ENCODE data around the gene ARFGEF3.

ARFGEF3 gene

DNA sequence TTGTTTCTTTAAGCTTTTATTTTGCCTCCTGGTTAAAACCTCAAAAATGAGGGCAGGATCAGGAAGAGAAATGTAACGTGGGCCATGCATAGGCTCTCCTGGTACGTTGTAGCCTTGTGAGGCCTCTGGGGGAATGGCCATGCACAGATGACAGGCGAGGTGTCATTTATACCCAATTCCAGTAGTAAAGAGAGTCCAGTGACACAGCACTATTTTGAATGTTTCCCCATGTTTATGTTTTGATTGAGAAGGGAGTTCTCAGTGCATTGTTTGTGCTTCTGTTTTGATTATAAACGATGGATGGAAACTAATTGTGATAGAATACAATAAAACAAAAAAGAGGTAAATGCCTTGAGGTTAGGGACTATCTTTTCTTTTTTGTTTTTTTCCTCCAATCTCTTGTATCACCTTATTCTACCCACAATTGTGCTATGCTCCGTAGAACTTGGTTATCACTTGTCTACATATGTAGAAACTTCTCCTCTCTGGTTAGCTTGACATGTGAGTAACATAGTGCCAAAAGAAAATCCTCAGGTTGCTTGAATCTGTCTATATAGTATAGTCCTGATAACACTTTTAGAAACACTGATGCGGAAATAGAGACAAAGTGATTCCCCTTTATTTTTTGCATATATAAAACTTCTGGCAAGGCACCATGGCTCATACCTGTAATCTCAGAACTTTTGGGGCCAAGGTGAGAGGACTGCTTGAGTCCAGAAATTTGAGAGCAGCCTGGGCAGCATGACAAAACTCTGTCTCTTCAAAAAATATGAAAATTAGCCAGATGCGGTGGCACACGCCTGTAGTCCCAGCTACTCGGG, 209.1 kb downstream of the ARFGEF3 start:
- TF ChIP-seq, protein P1, sequence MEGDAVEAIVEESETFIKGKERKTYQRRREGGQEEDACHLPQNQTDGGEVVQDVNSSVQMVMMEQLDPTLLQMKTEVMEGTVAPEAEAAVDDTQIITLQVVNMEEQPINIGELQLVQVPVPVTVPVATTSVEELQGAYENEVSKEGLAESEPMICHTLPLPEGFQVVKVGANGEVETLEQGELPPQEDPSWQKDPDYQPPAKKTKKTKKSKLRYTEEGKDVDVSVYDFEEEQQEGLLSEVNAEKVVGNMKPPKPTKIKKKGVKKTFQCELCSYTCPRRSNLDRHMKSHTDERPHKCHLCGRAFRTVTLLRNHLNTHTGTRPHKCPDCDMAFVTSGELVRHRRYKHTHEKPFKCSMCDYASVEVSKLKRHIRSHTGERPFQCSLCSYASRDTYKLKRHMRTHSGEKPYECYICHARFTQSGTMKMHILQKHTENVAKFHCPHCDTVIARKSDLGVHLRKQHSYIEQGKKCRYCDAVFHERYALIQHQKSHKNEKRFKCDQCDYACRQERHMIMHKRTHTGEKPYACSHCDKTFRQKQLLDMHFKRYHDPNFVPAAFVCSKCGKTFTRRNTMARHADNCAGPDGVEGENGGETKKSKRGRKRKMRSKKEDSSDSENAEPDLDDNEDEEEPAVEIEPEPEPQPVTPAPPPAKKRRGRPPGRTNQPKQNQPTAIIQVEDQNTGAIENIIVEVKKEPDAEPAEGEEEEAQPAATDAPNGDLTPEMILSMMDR (conservative IDR thresholded peaks at IDR 0.05; ENCODE audit: low read length), result no peak

DNA sequence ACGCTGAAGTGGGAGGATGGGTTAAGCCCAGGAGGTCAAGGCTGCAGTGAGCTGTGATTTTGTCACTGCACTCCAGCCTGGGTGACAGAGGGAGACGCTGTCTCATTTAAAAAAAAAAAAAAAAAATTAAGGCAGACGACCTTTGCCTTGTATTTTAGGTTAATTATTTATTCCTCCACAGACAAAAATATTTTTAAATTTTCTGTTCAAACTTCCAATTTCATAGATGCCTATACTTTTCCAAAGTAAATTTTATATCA, 209.6 kb downstream of the ARFGEF3 start:
- DNase-seq (ENCODE audit: low read depth), result no peak
- TF ChIP-seq, protein P1 (conservative IDR thresholded peaks at IDR 0.05; ENCODE audit: low read length), result no peak
- no peak overlapping the region for H3K4me3 ChIP-seq (ENCODE audit: low read length)

More for the DNA sequence above, 209.1 kb downstream of the ARFGEF3 start:
- no peak for DNase-seq (ENCODE audit: low read depth)
- H3K4me3 ChIP-seq (ENCODE audit: low read length), result no peak overlapping the region

DNA sequence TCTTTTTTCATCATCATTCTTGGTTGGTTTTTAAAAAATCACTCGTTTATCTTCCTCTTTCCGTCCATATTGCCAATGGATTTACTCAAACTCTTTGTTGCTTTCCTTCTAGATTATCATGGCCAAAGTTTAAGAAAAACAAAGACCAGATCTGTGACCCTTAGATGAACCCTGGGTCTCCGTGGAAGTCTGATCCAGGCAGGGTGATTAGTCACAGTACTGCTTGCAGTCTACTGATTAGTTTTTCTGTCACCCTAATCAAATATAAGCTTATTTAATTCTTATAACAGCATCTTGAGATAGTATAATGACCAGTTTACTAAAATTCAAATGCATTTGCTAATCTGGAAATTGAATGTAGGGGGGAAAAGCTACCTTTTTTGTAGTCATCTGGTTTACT, 210.0 kb downstream of the ARFGEF3 start:
- TF ChIP-seq, protein P1 (conservative IDR thresholded peaks at IDR 0.05; ENCODE audit: low read length), result no peak
- no peak for DNase-seq (ENCODE audit: low read depth)
- no peak overlapping the region for H3K4me3 ChIP-seq (ENCODE audit: low read length)

DNA sequence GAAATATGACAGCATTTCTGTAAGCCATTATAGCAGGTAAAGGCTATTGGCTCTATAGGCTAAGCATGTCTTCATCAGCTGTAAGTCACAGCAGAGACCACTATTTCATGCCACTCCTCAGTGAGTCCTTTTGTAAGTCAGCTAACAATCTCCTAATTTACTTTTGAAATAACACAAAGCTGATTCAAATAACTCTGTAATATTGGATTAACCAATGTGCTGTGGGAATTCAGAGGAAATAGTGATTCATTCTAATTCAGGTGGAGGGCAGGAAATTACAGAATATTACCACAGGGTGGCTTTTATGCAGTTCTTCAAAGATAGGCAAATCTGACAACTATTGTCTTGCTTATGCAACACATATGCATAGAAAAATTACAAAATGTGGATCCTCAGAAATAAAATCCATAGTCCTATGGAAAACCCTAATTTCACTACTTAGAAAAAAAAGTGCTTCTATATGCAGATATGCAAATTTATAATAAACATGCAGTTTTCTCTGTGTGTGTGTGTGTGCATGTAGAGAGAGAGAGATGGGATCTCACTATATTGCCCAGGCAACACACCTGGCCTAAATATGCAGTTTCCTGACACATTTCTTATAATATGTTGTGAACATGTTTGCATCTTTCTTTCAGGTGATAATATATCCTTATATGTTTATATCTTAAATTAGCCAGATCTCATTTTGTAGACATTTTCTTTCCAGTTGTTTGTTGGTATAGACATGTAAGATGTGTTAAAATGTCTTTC, 211.1 kb downstream of the ARFGEF3 start:
- DNase-seq (ENCODE audit: low read depth), result no peak
- TF ChIP-seq, protein P1 (conservative IDR thresholded peaks at IDR 0.05; ENCODE audit: low read length), result no peak

DNA sequence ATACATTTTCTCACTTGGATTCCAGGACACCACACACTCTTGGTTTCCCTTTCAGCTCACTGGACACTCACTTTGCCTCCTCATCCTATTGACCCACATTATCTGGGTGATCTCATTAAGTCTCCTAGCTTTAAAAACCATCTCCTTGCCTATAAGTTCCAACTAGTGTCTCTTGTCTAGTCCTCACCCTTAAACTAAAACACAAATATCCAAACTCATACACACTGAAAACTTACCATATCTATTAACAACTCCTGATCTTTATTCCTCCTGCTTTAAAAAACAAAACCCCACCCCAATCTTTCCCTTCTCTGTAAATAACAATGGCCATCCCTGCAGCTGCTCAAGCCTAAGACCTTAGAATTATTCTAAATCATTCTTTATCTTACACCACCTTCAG, 212.5 kb downstream of the ARFGEF3 start:
- TF ChIP-seq, protein P1 (conservative IDR thresholded peaks at IDR 0.05; ENCODE audit: low read length), result no peak
- DNase-seq (ENCODE audit: low read depth), result no peak
- H3K4me3 ChIP-seq (ENCODE audit: low read length), result no peak overlapping the region

More for the DNA sequence above, 211.1 kb downstream of the ARFGEF3 start:
- no peak overlapping the region for H3K4me3 ChIP-seq (ENCODE audit: low read length)

DNA sequence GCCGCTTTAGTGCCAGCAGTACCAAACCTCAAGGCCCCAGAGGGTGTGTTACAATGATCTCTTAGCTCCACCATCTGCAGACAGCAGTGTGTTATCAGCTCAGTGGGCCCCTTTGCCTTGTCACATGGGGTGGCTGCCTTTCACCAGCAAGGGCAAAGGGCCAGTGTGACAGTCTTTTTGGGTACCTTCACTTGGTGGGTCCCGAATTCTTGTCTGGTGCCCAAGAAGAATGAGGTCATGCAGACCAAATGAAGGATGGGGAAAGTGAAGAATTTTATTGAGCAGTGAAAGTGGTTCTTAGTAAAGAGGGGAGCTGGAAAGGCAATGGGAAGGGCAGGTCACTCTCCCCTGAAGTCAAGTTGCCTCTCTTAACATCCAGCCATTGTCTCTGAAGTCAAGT, 213.1 kb downstream of the ARFGEF3 start:
- no peak overlapping the region for H3K4me3 ChIP-seq (ENCODE audit: low read length)
- no peak for DNase-seq (ENCODE audit: low read depth)
- TF ChIP-seq, protein P1 (conservative IDR thresholded peaks at IDR 0.05; ENCODE audit: low read length), result no peak

DNA sequence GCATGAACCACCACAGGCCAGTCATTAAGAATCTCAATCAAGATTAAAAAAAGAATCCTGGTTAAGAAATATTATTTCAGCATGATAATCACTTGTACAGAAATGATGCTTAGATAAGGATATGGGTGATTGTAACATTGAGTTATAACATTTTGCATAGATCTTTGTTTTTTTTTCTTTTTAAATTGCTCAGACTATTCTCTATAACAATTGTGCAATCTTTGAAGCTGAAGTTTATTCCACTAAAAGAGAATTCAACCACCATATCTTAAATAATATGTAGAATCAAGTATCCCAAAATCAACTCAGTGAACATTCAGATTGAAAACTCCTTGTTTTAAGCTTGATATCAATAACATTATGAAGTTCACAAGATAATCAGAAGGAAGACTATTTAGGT, 215.3 kb downstream of the ARFGEF3 start:
- no peak for DNase-seq (ENCODE audit: low read depth)
- TF ChIP-seq, protein P1 (conservative IDR thresholded peaks at IDR 0.05; ENCODE audit: low read length), result no peak
- H3K4me3 ChIP-seq (ENCODE audit: low read length), result no peak overlapping the region
